Measurements from ENCODE around the gene BANF1.

- TF ChIP-seq CTCF (IDR thresholded peaks at IDR 0.05) (no peak), POLR2A (IDR thresholded peaks at IDR 0.05) (no peak)
These were observed 15.0 kb upstream of the BANF1 start for GRCh38 chr11:65987336-65987735.
